ENCODE data around the gene ZNF778.

ZNF778 gene

GRCh38 chr16:89278441-89279240, 61.1 kb downstream of the ZNF778 start:
- no peak for DNase-seq (ENCODE audit: low read depth in 1 of 2, low spot score in 1 of 2)
- H3K27ac ChIP-seq (replicated peaks): no peak overlapping the region
- no peaks in the 10 kb centered on the region for H3K27me3 ChIP-seq (ENCODE audit: insufficient read depth, poor library complexity, severe bottlenecking)

DNA sequence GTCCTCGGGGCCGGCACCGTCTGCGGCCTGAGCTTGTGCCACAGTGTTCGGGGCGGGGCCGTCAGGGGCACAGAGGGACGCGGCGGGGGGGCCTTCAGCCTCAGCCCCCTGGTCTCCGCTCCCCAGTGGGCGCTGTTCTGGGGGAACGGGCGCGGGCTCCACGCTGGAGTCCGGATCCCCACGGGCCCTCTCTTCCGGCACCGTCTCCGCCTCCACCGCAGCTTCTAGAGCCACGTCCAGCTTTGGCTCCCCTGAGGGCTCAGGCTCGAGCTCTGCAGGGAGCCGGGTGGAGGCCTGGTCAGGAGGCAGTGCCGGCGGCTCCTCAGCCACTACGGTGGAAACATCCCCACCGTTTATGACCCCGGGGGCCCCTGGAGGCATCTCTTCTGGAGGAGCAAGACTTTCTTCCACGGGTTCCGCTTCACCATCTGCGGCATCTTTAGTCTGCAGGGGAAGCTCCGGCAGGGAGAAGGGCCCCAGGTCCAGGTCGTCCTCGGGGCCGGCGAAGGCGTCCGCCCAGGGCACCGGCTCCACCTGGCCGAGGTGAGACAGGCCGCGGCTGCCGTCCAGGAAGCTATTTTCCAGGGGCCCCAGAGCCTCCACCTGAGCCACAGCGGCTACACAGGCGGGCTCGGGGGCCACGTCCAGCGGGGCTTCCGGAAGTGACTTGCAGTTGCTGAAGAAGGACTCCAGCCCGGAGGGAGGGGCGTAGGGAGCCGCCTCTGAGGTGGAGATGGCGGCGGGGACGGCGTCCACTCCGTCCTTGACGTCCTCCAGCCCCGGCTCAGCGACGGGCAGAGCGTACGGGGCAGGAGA, 62.4 kb downstream of the ZNF778 start:
- Histone ChIP-seq H3K4me3 (replicated peaks; ENCODE audit: insufficient read depth, low read length) (no peak overlapping the region), H3K27ac (replicated peaks) (no peak overlapping the region), H3K27me3 (ENCODE audit: insufficient read depth, poor library complexity, severe bottlenecking) (no peaks in the 10 kb centered on the region)
- no peak for DNase-seq (ENCODE audit: low read depth in 1 of 2, low spot score in 1 of 2)
- TF ChIP-seq GABPA (IDR thresholded peaks at IDR 0.05; ENCODE audit: low read depth) (no peak), POLR2AphosphoS5 (IDR thresholded peaks at IDR 0.05; ENCODE audit: low read depth) (no peak), SPI1 (IDR thresholded peaks at IDR 0.05; ENCODE audit: borderline replicate concordance, low read depth) (no peak)
- TF ChIP-seq, protein P1, sequence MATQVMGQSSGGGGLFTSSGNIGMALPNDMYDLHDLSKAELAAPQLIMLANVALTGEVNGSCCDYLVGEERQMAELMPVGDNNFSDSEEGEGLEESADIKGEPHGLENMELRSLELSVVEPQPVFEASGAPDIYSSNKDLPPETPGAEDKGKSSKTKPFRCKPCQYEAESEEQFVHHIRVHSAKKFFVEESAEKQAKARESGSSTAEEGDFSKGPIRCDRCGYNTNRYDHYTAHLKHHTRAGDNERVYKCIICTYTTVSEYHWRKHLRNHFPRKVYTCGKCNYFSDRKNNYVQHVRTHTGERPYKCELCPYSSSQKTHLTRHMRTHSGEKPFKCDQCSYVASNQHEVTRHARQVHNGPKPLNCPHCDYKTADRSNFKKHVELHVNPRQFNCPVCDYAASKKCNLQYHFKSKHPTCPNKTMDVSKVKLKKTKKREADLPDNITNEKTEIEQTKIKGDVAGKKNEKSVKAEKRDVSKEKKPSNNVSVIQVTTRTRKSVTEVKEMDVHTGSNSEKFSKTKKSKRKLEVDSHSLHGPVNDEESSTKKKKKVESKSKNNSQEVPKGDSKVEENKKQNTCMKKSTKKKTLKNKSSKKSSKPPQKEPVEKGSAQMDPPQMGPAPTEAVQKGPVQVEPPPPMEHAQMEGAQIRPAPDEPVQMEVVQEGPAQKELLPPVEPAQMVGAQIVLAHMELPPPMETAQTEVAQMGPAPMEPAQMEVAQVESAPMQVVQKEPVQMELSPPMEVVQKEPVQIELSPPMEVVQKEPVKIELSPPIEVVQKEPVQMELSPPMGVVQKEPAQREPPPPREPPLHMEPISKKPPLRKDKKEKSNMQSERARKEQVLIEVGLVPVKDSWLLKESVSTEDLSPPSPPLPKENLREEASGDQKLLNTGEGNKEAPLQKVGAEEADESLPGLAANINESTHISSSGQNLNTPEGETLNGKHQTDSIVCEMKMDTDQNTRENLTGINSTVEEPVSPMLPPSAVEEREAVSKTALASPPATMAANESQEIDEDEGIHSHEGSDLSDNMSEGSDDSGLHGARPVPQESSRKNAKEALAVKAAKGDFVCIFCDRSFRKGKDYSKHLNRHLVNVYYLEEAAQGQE (IDR thresholded peaks at IDR 0.05; ENCODE audit: insufficient replicate concordance, low read depth): no peak
- TF ChIP-seq, protein P2, sequence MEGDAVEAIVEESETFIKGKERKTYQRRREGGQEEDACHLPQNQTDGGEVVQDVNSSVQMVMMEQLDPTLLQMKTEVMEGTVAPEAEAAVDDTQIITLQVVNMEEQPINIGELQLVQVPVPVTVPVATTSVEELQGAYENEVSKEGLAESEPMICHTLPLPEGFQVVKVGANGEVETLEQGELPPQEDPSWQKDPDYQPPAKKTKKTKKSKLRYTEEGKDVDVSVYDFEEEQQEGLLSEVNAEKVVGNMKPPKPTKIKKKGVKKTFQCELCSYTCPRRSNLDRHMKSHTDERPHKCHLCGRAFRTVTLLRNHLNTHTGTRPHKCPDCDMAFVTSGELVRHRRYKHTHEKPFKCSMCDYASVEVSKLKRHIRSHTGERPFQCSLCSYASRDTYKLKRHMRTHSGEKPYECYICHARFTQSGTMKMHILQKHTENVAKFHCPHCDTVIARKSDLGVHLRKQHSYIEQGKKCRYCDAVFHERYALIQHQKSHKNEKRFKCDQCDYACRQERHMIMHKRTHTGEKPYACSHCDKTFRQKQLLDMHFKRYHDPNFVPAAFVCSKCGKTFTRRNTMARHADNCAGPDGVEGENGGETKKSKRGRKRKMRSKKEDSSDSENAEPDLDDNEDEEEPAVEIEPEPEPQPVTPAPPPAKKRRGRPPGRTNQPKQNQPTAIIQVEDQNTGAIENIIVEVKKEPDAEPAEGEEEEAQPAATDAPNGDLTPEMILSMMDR (IDR thresholded peaks at IDR 0.05; ENCODE audit: insufficient read depth, low read length): no peak

More at GRCh38 chr16:89278441-89279240, 61.1 kb downstream of the ZNF778 start:
- TF ChIP-seq GABPA (IDR thresholded peaks at IDR 0.05; ENCODE audit: low read depth) (no peak), POLR2AphosphoS5 (IDR thresholded peaks at IDR 0.05; ENCODE audit: low read depth) (no peak), SPI1 (IDR thresholded peaks at IDR 0.05; ENCODE audit: borderline replicate concordance, low read depth) (no peak)
- TF ChIP-seq, protein P2 (IDR thresholded peaks at IDR 0.05; ENCODE audit: insufficient read depth, low read length): no peak
- TF ChIP-seq, protein P1 (IDR thresholded peaks at IDR 0.05; ENCODE audit: insufficient replicate concordance, low read depth): no peak
- no peak overlapping the region for H3K4me3 ChIP-seq (replicated peaks; ENCODE audit: insufficient read depth, low read length)

- Histone ChIP-seq H3K27me3 (ENCODE audit: insufficient read depth, poor library complexity, severe bottlenecking) (no peaks in the 10 kb centered on the region), H3K4me3 (replicated peaks; ENCODE audit: insufficient read depth, low read length) (no peak overlapping the region), H3K27ac (replicated peaks) (no peak overlapping the region)
- TF ChIP-seq POLR2AphosphoS5 (IDR thresholded peaks at IDR 0.05; ENCODE audit: low read depth) (no peak), SPI1 (IDR thresholded peaks at IDR 0.05; ENCODE audit: borderline replicate concordance, low read depth) (no peak), GABPA (IDR thresholded peaks at IDR 0.05; ENCODE audit: low read depth) (no peak)
- TF ChIP-seq, protein P2 (IDR thresholded peaks at IDR 0.05; ENCODE audit: insufficient read depth, low read length): no peak
- TF ChIP-seq, protein P1 (IDR thresholded peaks at IDR 0.05; ENCODE audit: insufficient replicate concordance, low read depth): no peak
- no peak for DNase-seq (ENCODE audit: low read depth in 1 of 2, low spot score in 1 of 2)
These were observed 63.2 kb downstream of the ZNF778 start for GRCh38 chr16:89280546-89281188.

All from HL-60 (cell line).